Fibroblast of the conjunctiva (primary cell): Measurements from ENCODE around the gene N4BP2L2.
A peak's percentile ranks its signal among the peaks of the same experiment; 100 is the strongest.

Experiments
- DNase-seq: peaks from one replicate; pipeline ENCODE4 v3.0.0-alpha.2; 2010; ENCODE audit warnings: low read depth

N4BP2L2 gene

DNA sequence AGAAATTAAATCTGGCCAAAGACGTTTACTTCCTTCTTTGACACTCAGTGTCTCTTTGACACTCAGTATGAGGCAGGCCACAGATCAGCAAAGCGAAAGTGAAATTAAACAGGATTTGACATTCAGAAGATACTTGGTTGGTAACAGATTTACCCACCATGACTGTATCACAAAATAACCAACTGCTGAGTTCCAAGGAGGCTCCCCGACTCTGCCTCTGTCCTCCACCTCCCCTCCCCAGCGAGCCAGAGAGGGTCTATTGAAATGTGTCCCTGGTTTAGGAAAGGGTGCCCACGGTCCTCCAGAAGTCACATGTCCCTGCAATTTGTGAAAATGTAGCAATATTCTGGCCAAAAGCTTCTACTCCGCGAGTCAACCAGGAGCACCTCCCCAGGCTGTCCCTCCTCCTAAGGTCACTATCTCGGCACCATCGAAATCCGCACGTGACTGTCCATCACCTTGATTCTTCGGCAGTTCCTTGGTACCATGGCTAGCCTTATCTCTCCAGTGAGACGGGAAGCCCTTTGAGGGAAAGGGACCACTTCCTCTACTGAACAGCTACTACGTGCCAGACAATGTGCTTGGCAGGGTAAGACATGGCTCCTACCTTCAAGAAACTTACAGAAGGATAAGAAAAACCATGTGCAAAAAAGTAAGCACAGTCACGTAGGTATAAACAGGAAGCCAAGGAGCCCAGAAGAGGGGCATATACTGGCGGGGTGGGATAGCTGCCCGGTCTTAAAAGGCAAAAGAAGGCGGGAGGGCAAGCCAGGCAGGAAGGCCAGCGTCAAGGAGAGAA, 112.2 kb downstream of the N4BP2L2 start:
- no peak for DNase-seq

- no peak for DNase-seq
Observed at GRCh38 chr13:32425158-32425557, 113.4 kb downstream of the N4BP2L2 start.

DNA sequence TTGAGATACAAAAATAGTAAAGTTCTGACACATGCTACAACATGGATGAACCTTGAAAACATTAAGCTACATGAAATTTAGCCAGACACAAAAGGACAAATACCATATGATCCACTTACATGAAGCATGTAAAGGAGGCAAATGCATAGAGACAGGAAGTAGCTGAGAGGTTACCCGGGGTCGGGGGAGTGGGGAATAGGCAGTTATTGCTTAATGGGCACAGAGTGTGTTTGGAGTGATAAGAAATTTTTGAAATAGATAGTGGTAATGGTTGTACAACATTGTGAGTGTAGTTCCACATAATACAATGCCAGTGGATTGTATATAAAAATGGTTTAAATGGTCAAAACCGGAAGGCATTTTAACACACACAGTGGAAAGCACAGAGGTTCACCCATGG, 115.0 kb downstream of the N4BP2L2 start:
- no peak for DNase-seq

DNA sequence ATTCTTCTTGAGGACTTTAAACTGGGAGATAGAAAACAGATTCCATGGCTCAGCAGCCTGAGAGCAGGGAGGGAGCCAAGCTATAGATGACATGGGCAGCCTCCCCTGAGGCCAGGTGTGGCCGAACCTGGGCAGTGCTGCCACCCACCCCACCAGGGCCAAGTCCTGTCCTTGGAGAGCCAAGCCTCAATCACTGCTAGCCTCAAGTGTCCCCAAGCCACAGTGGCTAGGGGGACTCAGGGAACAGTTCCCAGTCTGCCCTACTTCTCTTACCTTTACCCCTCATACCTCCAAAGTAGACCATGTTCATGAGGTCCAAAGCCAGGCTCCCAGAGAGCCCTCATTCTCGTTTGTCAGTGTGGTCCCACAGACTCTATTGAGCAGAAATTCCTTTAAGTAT, 118.7 kb downstream of the N4BP2L2 start:
- DNase-seq, result no peak

DNA sequence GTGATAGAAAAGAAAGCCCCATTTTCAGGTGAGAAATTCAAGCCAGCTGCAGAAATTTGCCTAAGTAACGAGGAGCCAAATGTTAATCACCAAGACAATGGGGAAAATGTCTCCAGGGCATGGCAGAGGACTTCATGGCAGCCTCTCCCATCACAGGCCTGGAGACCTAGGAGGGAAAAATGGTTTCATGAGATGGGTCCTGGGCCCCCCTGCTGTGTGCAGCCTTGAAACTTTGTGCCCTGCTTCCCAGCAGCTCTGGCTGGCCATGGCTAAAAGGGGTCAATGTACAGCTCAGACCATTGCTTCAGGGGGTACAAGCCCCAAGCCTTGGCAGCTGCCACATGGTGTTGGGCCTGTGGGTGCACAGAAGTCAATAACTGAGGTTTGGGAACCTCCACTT, 120.6 kb downstream of the N4BP2L2 start:
- no peak for DNase-seq

DNA sequence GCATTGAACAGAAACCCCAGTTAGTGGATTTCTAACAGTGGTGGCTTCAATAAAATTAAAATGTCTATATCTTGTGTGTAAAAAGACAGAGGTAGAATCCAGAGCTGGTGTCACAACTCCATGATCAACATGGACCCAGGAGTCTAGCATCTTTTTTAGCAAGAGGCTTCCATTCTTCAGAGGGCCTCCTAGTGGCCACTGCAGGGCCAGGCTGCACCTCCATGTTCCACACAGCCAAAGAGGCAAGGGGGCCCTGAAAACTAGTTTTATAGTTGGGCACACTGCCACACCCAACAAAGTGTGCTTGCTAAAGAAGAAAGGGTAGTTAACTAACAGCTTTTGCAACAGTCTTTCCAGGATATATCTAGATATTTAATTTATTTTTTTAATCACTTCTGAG, 123.6 kb downstream of the N4BP2L2 start:
- no peak for DNase-seq

- no peak for DNase-seq
Observed at GRCh38 chr13:32414580-32414979, 124.0 kb downstream of the N4BP2L2 start.

GRCh38 chr13:32413284-32413683, 125.3 kb downstream of the N4BP2L2 start:
- DNase-seq, result no peak

GRCh38 chr13:32409561-32410421, 128.8 kb downstream of the N4BP2L2 start:
- peak; percentile 74 for DNase-seq

DNA sequence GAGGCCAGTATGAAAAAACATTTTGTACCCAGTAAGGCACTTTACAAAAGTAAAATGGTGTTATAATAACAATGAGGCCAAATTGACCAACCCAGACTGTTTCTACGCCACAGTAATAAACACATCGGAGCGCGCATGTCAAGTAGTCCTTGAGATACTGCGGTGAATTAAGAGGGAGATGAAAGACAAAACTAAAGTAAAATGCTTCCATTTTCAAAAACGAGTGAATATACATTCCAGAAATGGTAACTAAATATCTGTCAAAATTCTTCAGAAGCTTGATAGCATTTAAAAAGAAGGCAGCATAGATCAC, 129.6 kb downstream of the N4BP2L2 start:
- no peak for DNase-seq

GRCh38 chr13:32408296-32409000, 130.1 kb downstream of the N4BP2L2 start:
- no peak for DNase-seq

- no peak for DNase-seq
Observed at GRCh38 chr13:32407854-32408253, 130.7 kb downstream of the N4BP2L2 start.

GRCh38 chr13:32403108-32403507, 135.5 kb downstream of the N4BP2L2 start:
- DNase-seq, result no peak

DNA sequence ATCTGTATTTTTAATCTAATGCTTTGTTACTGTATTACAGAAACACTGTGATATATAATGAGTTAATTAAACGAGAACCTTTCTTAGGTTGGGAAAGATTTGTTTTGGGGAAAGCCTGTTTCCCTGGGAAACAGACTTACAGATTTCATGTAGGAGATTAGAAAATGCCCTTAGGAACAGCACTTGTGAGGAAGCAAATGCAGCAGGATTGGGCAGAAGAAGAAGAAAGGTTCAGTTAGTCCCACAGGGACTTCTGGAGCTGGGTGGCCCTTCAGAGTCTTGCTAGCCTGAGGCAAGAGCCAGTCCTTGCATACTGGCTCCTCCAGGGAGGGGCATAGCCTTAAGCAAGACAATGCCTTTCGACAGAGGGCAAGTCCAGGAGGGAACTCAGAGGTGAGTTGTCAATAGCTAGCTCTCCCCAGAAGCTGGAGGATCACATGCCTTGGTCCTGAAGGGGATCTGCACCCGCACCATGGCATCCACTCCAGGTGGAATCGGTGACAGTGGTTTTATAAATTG, 147.4 kb downstream of the N4BP2L2 start:
- no peak for DNase-seq

- no peak for DNase-seq
Observed at GRCh38 chr13:32390484-32390883, 148.1 kb downstream of the N4BP2L2 start.

- DNase-seq, result no peak
Observed at GRCh38 chr13:32390048-32390447, 148.5 kb downstream of the N4BP2L2 start.

GRCh38 chr13:32385410-32385809, 153.2 kb downstream of the N4BP2L2 start:
- no peak for DNase-seq

DNA sequence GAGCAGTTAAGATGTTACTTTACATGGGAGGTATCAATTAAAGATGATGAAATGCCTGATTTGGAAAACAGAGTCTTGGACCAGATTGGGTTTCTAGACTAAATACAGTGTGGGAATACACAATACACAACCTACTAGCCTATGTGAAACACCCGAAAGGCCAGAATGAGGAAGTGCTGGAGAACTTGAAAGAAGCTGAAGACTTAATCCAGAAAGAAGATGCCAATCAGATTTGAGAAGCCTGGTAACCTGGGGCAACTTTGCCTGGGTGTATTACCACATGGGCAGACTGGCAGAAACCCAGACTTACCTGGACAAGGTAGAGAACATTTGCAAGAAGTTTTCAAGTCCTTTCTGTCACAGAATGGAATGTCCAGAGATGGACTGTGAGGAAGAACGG, 153.9 kb downstream of the N4BP2L2 start:
- DNase-seq, result no peak

GRCh38 chr13:32383836-32384618, 154.6 kb downstream of the N4BP2L2 start:
- DNase-seq, result no peak
